AG09319 (cell line): ENCODE results near the gene CDH23.

Experiments
- DNase-seq: peaks from one replicate; pipeline ENCODE4 v3.0.0-alpha.2; 2010; ENCODE audit warnings: low read depth; ENCODE audit errors: extremely low read depth
- CTCF ChIP-seq: IDR thresholded peaks from 2 replicates; pipeline ENCODE4 v1.5.1; 2011; ENCODE audit warnings: low read depth, mild to moderate bottlenecking, inconsistent platforms, low read length, moderate library complexity

Gene CDH23

GRCh38 chr10:71482620-71483019, 85.9 kb downstream of the CDH23 start:
- no peak for TF ChIP-seq CTCF
- DNase-seq: no peak

GRCh38 chr10:71483135-71483534, 86.4 kb downstream of the CDH23 start:
- DNase-seq: no peak

GRCh38 chr10:71483885-71484751, 87.4 kb downstream of the CDH23 start:
- no peak for TF ChIP-seq CTCF
- no peak for DNase-seq

More at GRCh38 chr10:71483135-71483534, 86.4 kb downstream of the CDH23 start:
- no peak for TF ChIP-seq CTCF

GRCh38 chr10:71486484-71487114, 89.9 kb downstream of the CDH23 start:
- peak; percentile 63 for TF ChIP-seq CTCF
- no peak for DNase-seq

GRCh38 chr10:71487726-71488125, 91.0 kb downstream of the CDH23 start:
- no peak for DNase-seq
- TF ChIP-seq CTCF: no peak

GRCh38 chr10:71489077-71489476, 92.4 kb downstream of the CDH23 start:
- TF ChIP-seq CTCF: no peak

GRCh38 chr10:71492872-71493271, 96.2 kb downstream of the CDH23 start:
- DNase-seq: no peak
- no peak for TF ChIP-seq CTCF

More at GRCh38 chr10:71489077-71489476, 92.4 kb downstream of the CDH23 start:
- no peak for DNase-seq
